Immature natural killer cell (primary cell): ENCODE data around the gene HYAL2. TPM values are rescaled to one million over a fixed set of nuclear protein-coding genes. Genes with fewer than 3 reads are reported as not detected.
"Not testable (repeated sequence)": the region's sequence is repeated elsewhere in the genome, so short reads cannot be mapped to it uniquely, and the experiment has no call there.

Source experiments
- DNase-seq, 3 donors: peaks; one replicate each; pipeline ENCODE4 v3.0.0; 2022; ENCODE audit warnings: mixed read lengths in 1 of 3
- H3K27ac Mint-ChIP-seq, 6 donors: one replicate each; pipeline ENCODE4 v1.8.0; 2020; ENCODE audit warnings: mixed read lengths in 6 of 6, mild to moderate bottlenecking in 5 of 6, inconsistent platforms in 4 of 6, moderate library complexity in 3 of 6
- H3K27me3 Mint-ChIP-seq, 3 donors: one replicate each; pipeline ENCODE4 v1.8.0; 2020 to 2021; ENCODE audit warnings: low read depth in 3 of 3, mild to moderate bottlenecking in 3 of 3, mixed read lengths in 3 of 3, moderate library complexity in 3 of 3, inconsistent platforms in 1 of 3
- H3K36me3 Mint-ChIP-seq, 3 donors: one replicate each; pipeline ENCODE4 v1.8.0; 2020; ENCODE audit warnings: mixed read lengths in 3 of 3, inconsistent platforms in 2 of 3, mild to moderate bottlenecking in 2 of 3
- H3K4me1 Mint-ChIP-seq, 2 donors: one replicate each; pipeline ENCODE4 v1.8.0; 2020; ENCODE audit warnings: inconsistent platforms in 2 of 2, mild to moderate bottlenecking in 2 of 2, mixed read lengths in 2 of 2, moderate library complexity in 1 of 2
- H3K4me3 Mint-ChIP-seq, 5 donors: one replicate each; pipeline ENCODE4 v1.8.0; 2020; ENCODE audit warnings: mild to moderate bottlenecking in 5 of 5, mixed read lengths in 5 of 5, inconsistent platforms in 3 of 5, moderate library complexity in 3 of 5
- H3K9me3 Mint-ChIP-seq, 6 donors: one replicate each; pipeline ENCODE4 v1.8.0; 2020; ENCODE audit warnings: mild to moderate bottlenecking in 6 of 6, mixed read lengths in 6 of 6, inconsistent platforms in 4 of 6, moderate library complexity in 3 of 6
- polyA plus RNA-seq, 3 donors: library from polyadenylated mRNA; unstranded; fragments of 300-500 nt; fragmentation: Illumina TruSeq; gene quantifications; one replicate each; pipeline ENCODE4 v1.2.3, GENCODE V29; 2021

HYAL2 gene
- polyA plus RNA-seq, 3 donors from 2014 or later: 4.9 to 15.0 (median 10.8) TPM

- H3K9me3 Mint-ChIP-seq: no peaks in the 10 kb centered on the region
- no peak overlapping the region for H3K4me3 Mint-ChIP-seq
- DNase-seq: no peak
- no peaks in the 10 kb centered on the region for H3K36me3 Mint-ChIP-seq
- peak overlapping the region in 1 of 6 donors; percentile 26 for H3K27ac Mint-ChIP-seq
- peaks cover 37% of the 10 kb centered on the region in 2 donors for H3K4me1 Mint-ChIP-seq
- peaks cover 0 to 5% (median 5%) of the 10 kb centered on the region in 3 donors for H3K27me3 Mint-ChIP-seq
Measured at GRCh38 chr3:50294492-50295403, 27.8 kb downstream of the HYAL2 start.

GRCh38 chr3:50294089-50294488 is 28.5 kb downstream of the HYAL2 start:
- DNase-seq: no peak
- Mint-ChIP-seq H3K27ac (no peak overlapping the region), H3K27me3 (peaks cover 0 to 5% (median 3%) of the 10 kb centered on the region in 3 donors), H3K36me3 (peaks cover 0 to 3% (median 0%) of the 10 kb centered on the region in 3 donors), H3K9me3 (no peaks in the 10 kb centered on the region), H3K4me3 (no peak overlapping the region), H3K4me1 (peaks cover 30 to 31% of the 10 kb centered on the region in 2 donors)

DNA sequence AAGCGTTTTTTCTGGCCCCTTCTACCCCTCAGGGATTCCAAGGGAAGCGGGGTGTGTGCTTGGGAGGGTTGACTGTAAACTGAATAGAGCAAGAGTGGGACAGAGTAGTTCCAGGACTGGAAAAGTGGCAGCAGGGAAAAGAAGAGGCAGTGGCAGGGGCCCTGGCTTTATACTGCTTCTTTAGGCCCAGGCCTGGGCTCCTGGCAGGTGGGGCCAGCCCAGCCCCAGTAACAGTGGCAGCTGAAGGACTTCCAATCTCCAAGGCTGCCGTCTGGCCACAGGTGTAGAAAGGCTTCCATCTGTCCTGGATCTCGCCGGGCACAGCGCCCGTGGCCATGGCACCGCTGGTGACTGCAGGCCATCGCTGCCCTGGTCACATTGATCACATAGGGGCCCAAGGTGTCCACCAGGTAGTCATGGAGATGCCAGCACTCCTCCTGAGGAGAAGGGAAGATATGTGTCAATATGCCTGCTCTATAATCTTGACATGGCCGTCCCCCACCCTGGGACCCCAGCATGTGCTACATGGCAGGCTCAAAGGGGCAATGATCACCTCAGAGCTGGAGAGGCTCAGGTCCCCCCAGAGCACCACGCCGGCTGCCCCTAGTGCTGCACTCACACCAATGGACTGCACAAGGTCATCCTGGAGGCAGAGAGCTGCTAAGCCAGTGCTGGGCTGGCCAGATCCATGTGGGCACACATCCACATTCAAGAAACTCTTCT is 29.3 kb downstream of the HYAL2 start:
- H3K9me3 Mint-ChIP-seq: no peaks in the 10 kb centered on the region
- peaks cover 24 to 25% of the 10 kb centered on the region in 2 donors for H3K4me1 Mint-ChIP-seq
- peaks cover 0 to 5% (median 3%) of the 10 kb centered on the region in 3 donors for H3K27me3 Mint-ChIP-seq
- DNase-seq: no peak
- peak overlapping the region in 4 of 5 donors; percentile 87 to 91 (median 90) for H3K4me3 Mint-ChIP-seq
- peak overlapping the region; percentile 81 to 98 (median 98) for H3K27ac Mint-ChIP-seq
- H3K36me3 Mint-ChIP-seq: peaks cover 0 to 12% (median 0%) of the 10 kb centered on the region in 3 donors

GRCh38 chr3:50292159-50293078 is 30.1 kb downstream of the HYAL2 start, which contains the start of gene IFRD2:
Gene IFRD2 (minus strand): TSS chr3:50292429. CDS start chr3:50292274, 155 bp downstream.
- Mint-ChIP-seq H3K4me1 (peaks cover 17 to 19% of the 10 kb centered on the region in 2 donors), H3K27ac (peak within 1 kb of the TSS; percentile 81 to 98 (median 98)), H3K27me3 (peaks cover 0 to 5% (median 3%) of the 10 kb centered on the region in 3 donors), H3K9me3 (no peaks in the 10 kb centered on the region), H3K36me3 (peaks cover 0 to 15% (median 0%) of the 10 kb centered on the region in 3 donors), H3K4me3 (peak within 1 kb of the TSS; percentile 87 to 91 (median 89))
- DNase-seq: peak; percentile 92 to 93 (median 92)

GRCh38 chr3:50290161-50290641 is 32.3 kb downstream of the HYAL2 start:
- no peak overlapping the region for H3K27ac Mint-ChIP-seq
- H3K36me3 Mint-ChIP-seq: peaks cover 0 to 15% (median 0%) of the 10 kb centered on the region in 3 donors
- H3K27me3 Mint-ChIP-seq: peaks cover 0 to 7% (median 3%) of the 10 kb centered on the region in 3 donors
- H3K9me3 Mint-ChIP-seq: no peaks in the 10 kb centered on the region
- peaks cover 16 to 19% of the 10 kb centered on the region in 2 donors for H3K4me1 Mint-ChIP-seq
- DNase-seq: no peak
- H3K4me3 Mint-ChIP-seq: peak overlapping the region in 2 of 5 donors; percentile 18 to 44

DNA sequence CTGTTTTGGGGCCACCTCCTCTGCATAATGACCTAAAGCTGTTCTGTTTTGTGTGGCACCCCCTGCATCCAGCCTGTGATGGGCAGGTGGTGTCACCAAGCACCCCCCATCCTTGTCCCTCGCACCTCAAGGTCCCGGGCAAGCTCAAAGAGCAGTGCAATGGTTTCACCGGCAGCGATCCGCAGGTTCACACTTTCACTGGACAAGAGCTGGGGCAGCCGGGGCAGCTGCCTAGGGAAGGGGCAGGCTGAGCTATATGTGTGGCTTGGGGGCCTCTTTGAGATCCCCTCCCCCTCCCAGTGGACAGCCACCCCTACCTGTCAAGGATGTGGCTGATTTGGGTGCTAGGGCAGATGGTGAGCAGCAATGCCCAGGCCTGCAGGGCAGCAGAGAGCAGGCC is 33.4 kb downstream of the HYAL2 start:
- Mint-ChIP-seq H3K27ac (no peak overlapping the region), H3K27me3 (peaks cover 0 to 7% (median 3%) of the 10 kb centered on the region in 3 donors), H3K9me3 (no peaks in the 10 kb centered on the region), H3K4me3 (no peak overlapping the region), H3K4me1 (peaks cover 16 to 19% of the 10 kb centered on the region in 2 donors), H3K36me3 (peaks cover 0 to 15% (median 0%) of the 10 kb centered on the region in 3 donors)
- no peak for DNase-seq

DNA sequence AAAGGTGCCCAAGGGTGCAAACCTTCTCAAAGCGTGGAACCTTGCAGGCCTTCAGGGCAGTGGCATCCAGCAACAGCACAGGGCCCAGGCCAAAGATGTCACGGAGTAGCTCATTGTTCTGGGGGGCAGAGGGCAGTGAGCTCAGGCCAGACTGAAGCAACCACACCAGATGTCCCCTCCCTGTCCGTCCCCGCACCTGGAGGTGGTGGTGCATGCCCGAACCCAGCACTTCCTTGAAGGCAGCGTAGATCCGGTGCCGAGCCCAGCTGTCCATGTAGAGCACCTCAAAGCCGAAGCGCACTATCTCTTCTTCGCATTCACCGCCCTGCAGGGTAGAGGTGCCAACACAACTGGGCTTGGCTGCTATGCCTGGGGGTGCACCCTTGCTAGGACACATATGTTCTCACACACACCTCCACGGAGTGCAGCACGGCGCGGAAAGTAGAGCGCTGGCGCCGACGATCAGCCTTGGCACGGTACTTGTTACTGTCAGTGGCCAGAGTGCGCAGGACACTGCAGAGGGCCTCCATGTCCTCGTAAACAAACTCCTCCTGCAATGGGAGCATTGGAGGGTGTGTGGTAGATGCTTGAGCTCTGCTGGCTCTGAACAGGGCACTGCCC is 34.0 kb downstream of the HYAL2 start:
- H3K27me3 Mint-ChIP-seq: peaks cover 0 to 7% (median 3%) of the 10 kb centered on the region in 3 donors
- peaks cover 0 to 15% (median 0%) of the 10 kb centered on the region in 3 donors for H3K36me3 Mint-ChIP-seq
- H3K9me3 Mint-ChIP-seq: no peaks in the 10 kb centered on the region
- H3K4me1 Mint-ChIP-seq: peaks cover 16 to 19% of the 10 kb centered on the region in 2 donors
- no peak overlapping the region for H3K4me3 Mint-ChIP-seq
- no peak overlapping the region for H3K27ac Mint-ChIP-seq
- DNase-seq: no peak

DNA sequence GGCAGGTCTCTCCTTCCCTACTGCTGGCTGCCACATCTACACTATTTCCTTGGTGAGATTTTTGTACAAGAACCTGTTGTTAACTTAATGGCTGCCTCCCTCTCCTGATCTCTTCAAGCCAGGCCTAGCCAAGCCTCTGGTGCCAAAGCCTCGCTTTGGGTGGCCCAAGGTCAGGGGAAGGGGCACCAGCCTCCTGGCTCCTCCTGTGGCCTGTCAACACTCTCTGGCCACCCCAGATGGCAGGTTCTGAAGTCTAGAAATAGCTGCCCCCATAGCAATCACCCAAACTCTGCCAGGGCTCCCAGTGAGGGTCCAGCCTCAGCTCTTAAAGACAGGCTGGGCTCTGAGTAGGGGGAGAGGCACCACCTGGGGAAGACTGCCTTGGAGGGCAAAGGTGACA is 35.3 kb downstream of the HYAL2 start:
- Mint-ChIP-seq H3K27me3 (peaks cover 0 to 3% (median 0%) of the 10 kb centered on the region in 3 donors), H3K4me3 (no peak overlapping the region), H3K9me3 (no peaks in the 10 kb centered on the region), H3K4me1 (peaks cover 8 to 9% of the 10 kb centered on the region in 2 donors), H3K36me3 (peaks cover 0 to 15% (median 0%) of the 10 kb centered on the region in 3 donors), H3K27ac (peak overlapping the region in 1 of 6 donors; percentile 40)
- no peak for DNase-seq

- no peak for DNase-seq
- H3K27ac Mint-ChIP-seq: no peak overlapping the region
- peaks cover 0 to 15% (median 0%) of the 10 kb centered on the region in 3 donors for H3K36me3 Mint-ChIP-seq
- peaks cover 0 to 3% (median 1%) of the 10 kb centered on the region in 3 donors for H3K27me3 Mint-ChIP-seq
- H3K9me3 Mint-ChIP-seq: no peaks in the 10 kb centered on the region
- no peak overlapping the region for H3K4me3 Mint-ChIP-seq
- H3K4me1 Mint-ChIP-seq: peaks cover 5 to 8% of the 10 kb centered on the region in 2 donors
Measured at GRCh38 chr3:50286322-50287227, 36.0 kb downstream of the HYAL2 start.

GRCh38 chr3:50284121-50284520 is 38.4 kb downstream of the HYAL2 start:
- not testable (repeated sequence) for H3K4me3 Mint-ChIP-seq, H3K27ac Mint-ChIP-seq, H3K27me3 Mint-ChIP-seq, H3K9me3 Mint-ChIP-seq, H3K4me1 Mint-ChIP-seq, DNase-seq
- peaks cover 0 to 12% (median 0%) of the 10 kb centered on the region in 3 donors for H3K36me3 Mint-ChIP-seq

DNA sequence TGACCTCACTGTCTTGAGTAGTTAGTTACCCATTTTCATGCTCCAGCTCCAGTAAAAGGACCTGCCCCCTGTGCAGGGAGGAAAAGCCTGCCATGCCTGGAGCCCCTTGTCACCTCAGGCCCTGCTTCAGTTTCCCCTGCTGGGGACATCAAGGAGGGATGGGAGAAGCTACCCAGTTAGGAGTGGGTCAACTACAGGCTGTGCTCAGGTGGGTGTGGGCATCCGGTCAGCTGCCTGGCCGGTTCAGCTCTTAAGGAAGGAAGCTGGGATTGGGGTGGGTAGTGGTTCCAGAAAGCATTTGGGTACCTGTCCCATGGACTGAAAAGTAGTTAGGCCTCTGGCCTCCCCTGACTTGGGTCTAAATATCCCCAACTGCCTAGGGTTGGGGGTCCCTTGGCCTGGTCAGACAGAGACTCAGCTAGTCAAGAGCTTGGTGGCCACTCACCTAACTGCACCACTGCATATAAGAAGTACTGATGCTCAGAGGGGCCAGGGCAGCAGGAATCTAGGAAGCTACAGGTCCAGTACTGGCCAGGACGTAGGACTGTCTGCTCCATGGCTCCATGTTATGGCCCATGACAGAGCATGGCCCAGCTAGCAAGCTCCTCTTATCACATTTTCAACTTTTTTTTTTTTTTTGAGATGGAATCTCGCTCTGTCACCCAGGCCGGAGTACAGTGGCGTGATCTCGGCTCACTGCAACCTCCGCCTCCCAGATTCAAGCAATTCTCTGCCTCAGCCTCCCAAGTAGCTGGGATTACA is 43.1 kb downstream of the HYAL2 start:
- peaks cover 8 to 9% of the 10 kb centered on the region in 2 donors for H3K4me1 Mint-ChIP-seq
- no peak overlapping the region for H3K27ac Mint-ChIP-seq
- H3K36me3 Mint-ChIP-seq: no peaks in the 10 kb centered on the region
- H3K27me3 Mint-ChIP-seq: peaks cover 7 to 16% (median 16%) of the 10 kb centered on the region in 3 donors
- H3K4me3 Mint-ChIP-seq: no peak overlapping the region
- DNase-seq: no peak
- no peaks in the 10 kb centered on the region for H3K9me3 Mint-ChIP-seq
